Osteoblast (primary cell): ENCODE results near the gene CECR2. TPM values are rescaled to one million over a fixed set of nuclear protein-coding genes. Genes with fewer than 3 reads are reported as not detected.

Experiments used
- DNase-seq: peaks from one replicate; pipeline ENCODE4 v3.0.0; 2011; ENCODE audit warnings: low spot score, mixed read lengths; ENCODE audit not compliant: insufficient read length; ENCODE audit errors: missing footprints
- H2AFZ ChIP-seq: 2 replicates; pipeline ENCODE4 v1.6.0; 2011; ENCODE audit warnings: mild to moderate bottlenecking, low read length
- H3K27ac ChIP-seq: 2 replicates; pipeline ENCODE4 v1.5.1; 2011; ENCODE audit warnings: mild to moderate bottlenecking, low read depth, low read length, moderate library complexity
- H3K27me3 ChIP-seq: 2 replicates; pipeline ENCODE4 v1.6.0; 2012; ENCODE audit warnings: mild to moderate bottlenecking, control low read depth, inconsistent platforms, low read length, moderate library complexity; ENCODE audit not compliant: insufficient read depth
- H3K36me3 ChIP-seq: 2 replicates; pipeline ENCODE4 v1.5.1; 2011; ENCODE audit warnings: mild to moderate bottlenecking, low read length, control low read depth, moderate library complexity; ENCODE audit not compliant: insufficient read depth
- H3K4me1 ChIP-seq: 2 replicates; pipeline ENCODE4 v1.5.1; 2011; ENCODE audit warnings: mild to moderate bottlenecking, low read length, control low read depth, moderate library complexity; ENCODE audit not compliant: insufficient read depth
- H3K4me2 ChIP-seq: 2 replicates; pipeline ENCODE4 v1.6.0; 2011; ENCODE audit warnings: mild to moderate bottlenecking, low read length; ENCODE audit not compliant: insufficient read depth
- H3K4me3 ChIP-seq: fragments of 200-600 bp; sonication (generic); 3 replicates; pipeline ENCODE4 v1.5.1; 2012; ENCODE audit warnings: mild to moderate bottlenecking, low read length, inconsistent platforms; ENCODE audit not compliant: insufficient read depth
- H3K79me2 ChIP-seq: 2 replicates; pipeline ENCODE4 v1.6.0; 2012; ENCODE audit warnings: mild to moderate bottlenecking, low read length, control low read depth, inconsistent platforms; ENCODE audit not compliant: insufficient read depth
- H3K9me3 ChIP-seq: 2 replicates; pipeline ENCODE4 v1.5.1; 2011; ENCODE audit warnings: low read depth, low read length, control low read depth
- H4K20me1 ChIP-seq: 2 replicates; pipeline ENCODE4 v1.6.0; 2012; ENCODE audit warnings: mild to moderate bottlenecking, low read length, control low read depth; ENCODE audit not compliant: insufficient read depth
- total RNA-seq: library from RNA; depleted of rRNA; stranded (reverse); fragments of >200 nt; gene quantifications from 2 replicates; pipeline ENCODE4 v1.2.3, GENCODE V29; 2012
- TF ChIP-seq, protein P1 (sequence below): IDR thresholded peaks from 2 replicates; pipeline ENCODE4 v1.5.1; 2011; ENCODE audit warnings: mild to moderate bottlenecking, low read depth, low read length, moderate library complexity; ENCODE audit errors: extremely low read depth

The CECR2 gene
- total RNA-seq, 1 donor, result not detected

GRCh38 chr22:17566776-17567175, 197.5 kb downstream of the CECR2 start:
- no peaks in the 10 kb centered on the region for H3K27me3 ChIP-seq
- no peaks in the 10 kb centered on the region for H4K20me1 ChIP-seq
- no peaks in the 10 kb centered on the region for H3K36me3 ChIP-seq
- no peaks in the 10 kb centered on the region for H3K9me3 ChIP-seq
- H3K4me3 ChIP-seq, result no peak overlapping the region
- no peaks in the 10 kb centered on the region for H3K79me2 ChIP-seq
- no peak for DNase-seq
- TF ChIP-seq, protein P1, sequence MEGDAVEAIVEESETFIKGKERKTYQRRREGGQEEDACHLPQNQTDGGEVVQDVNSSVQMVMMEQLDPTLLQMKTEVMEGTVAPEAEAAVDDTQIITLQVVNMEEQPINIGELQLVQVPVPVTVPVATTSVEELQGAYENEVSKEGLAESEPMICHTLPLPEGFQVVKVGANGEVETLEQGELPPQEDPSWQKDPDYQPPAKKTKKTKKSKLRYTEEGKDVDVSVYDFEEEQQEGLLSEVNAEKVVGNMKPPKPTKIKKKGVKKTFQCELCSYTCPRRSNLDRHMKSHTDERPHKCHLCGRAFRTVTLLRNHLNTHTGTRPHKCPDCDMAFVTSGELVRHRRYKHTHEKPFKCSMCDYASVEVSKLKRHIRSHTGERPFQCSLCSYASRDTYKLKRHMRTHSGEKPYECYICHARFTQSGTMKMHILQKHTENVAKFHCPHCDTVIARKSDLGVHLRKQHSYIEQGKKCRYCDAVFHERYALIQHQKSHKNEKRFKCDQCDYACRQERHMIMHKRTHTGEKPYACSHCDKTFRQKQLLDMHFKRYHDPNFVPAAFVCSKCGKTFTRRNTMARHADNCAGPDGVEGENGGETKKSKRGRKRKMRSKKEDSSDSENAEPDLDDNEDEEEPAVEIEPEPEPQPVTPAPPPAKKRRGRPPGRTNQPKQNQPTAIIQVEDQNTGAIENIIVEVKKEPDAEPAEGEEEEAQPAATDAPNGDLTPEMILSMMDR, result no peak
- no peak overlapping the region for H3K27ac ChIP-seq
- H2AFZ ChIP-seq, result no peak overlapping the region
- no peak overlapping the region for H3K4me2 ChIP-seq
- H3K4me1 ChIP-seq, result peaks cover 33% of the 10 kb centered on the region

GRCh38 chr22:17569971-17570511, 200.8 kb downstream of the CECR2 start:
- Histone ChIP-seq H3K4me3 (peak overlapping the region; percentile 76), H4K20me1 (no peaks in the 10 kb centered on the region), H2AFZ (peak overlapping the region; percentile 56), H3K36me3 (no peaks in the 10 kb centered on the region), H3K9me3 (no peaks in the 10 kb centered on the region), H3K4me1 (peaks cover 27% of the 10 kb centered on the region), H3K79me2 (no peaks in the 10 kb centered on the region), H3K27me3 (no peaks in the 10 kb centered on the region), H3K27ac (no peak overlapping the region), H3K4me2 (peak overlapping the region; percentile 98)
- TF ChIP-seq, protein P1, result no peak
- DNase-seq, result peak; percentile 73

DNA sequence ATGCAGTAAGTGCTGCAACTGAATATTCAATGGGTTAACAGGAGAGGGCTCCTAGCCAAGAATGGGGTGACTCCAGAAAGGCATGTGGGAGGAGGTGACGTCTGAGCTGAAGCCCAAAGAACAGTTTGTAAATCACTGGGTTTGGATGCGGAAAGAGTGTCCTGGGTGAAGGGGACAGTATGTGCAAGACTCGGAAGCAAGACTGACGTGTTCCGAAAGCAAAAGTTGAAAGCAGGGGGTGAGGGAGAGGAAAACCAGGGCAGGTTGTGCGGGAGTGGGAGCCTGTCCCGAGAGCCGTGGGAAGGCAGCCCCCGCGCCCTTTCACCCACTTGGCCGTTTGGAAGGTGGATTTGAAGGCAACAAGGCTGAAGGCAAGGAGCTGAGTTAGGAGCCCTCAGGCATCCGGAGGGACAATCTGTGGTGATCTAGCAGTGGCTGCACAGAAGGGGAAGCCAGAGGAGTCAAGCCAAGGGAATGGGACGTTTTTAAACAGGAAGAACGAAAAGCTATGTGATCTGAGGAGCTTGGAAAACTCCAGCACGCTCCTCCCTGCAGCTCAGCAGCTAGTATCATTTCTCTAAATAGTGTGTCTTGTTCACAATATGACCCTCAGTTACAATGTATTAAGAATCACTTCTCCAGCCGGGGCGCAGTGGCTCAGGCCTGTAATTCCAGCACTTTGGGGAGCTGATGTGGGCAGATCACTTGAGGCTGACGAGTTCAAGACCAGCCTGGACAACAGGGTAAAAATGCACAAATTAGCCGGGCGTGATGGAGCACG, 201.8 kb downstream of the CECR2 start:
- Histone ChIP-seq H3K36me3 (no peaks in the 10 kb centered on the region), H3K27ac (peak overlapping the region; percentile 84), H3K79me2 (no peaks in the 10 kb centered on the region), H4K20me1 (no peaks in the 10 kb centered on the region), H2AFZ (peak overlapping the region; percentile 99), H3K27me3 (no peaks in the 10 kb centered on the region), H3K4me2 (peak overlapping the region; percentile 98), H3K9me3 (no peaks in the 10 kb centered on the region), H3K4me1 (peaks cover 27% of the 10 kb centered on the region), H3K4me3 (peak overlapping the region; percentile 76)
- TF ChIP-seq, protein P1, result no peak
- DNase-seq, result peak; percentile 92

DNA sequence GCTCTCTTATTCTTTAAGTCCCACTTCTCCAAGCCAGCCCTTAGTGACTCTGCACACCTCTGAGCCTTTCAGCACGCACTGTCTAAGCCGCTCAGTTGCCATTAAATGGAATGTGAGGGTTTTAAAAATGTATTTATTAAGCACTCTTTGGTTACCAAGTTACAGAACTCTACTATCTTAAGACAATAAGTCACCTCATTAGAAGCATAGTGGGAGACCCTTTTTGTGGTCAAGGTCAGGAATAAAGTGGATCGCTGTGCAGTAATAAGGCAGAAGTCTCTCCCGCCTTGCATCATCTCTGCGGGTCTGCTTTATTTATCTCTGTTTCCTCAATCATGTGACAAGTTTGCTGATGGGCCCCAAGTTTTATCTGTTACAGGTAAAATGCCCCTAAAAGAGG, 205.9 kb downstream of the CECR2 start:
- no peaks in the 10 kb centered on the region for H4K20me1 ChIP-seq
- no peak overlapping the region for H2AFZ ChIP-seq
- no peaks in the 10 kb centered on the region for H3K27me3 ChIP-seq
- no peaks in the 10 kb centered on the region for H3K9me3 ChIP-seq
- H3K27ac ChIP-seq, result no peak overlapping the region
- H3K36me3 ChIP-seq, result no peaks in the 10 kb centered on the region
- H3K4me1 ChIP-seq, result peaks cover 21% of the 10 kb centered on the region
- no peak overlapping the region for H3K4me3 ChIP-seq
- H3K79me2 ChIP-seq, result no peaks in the 10 kb centered on the region
- DNase-seq, result no peak
- no peak overlapping the region for H3K4me2 ChIP-seq
- TF ChIP-seq, protein P1, result no peak
